OCI-LY3 (cell line): Measurements from ENCODE around the gene ROR1.

ENCODE experiments used
- EZH2phosphoT487 ChIP-seq: fragments of 200-600 bp; shearing (Covaris generic); IDR thresholded peaks from 2 replicates; pipeline ENCODE4 v1.6.1; 2018; ENCODE audit warnings: antibody characterized with exemption, mixed run types, low read depth
- TF ChIP-seq, protein P1 (sequence below): fragments of 200-600, 300-600 bp; sonication (generic); IDR thresholded peaks from 2 replicates; pipeline ENCODE4 v1.5.1; 2014; ENCODE audit warnings: antibody characterized with exemption, low read length, low read depth

DNA sequence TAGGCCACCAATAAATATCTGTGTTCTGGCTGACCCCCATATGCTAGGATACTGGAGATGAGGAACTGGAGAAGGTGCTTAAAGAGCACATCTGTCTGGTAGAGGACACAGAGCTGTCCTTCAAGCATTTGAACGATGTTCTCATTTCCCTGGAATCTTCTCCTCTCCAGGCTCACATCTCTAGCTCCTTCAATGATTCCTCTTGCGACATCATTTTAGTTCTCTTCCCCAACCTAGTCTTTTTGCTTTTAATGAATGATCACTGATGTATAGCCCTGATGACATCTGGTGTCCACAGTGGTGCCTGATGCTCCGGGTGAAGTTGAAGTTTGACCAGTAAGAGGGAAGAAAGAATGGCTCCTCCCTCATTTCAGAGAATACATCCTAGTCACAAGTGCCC, 348.8 kb downstream of the ROR1 start:
- TF ChIP-seq, protein P1, sequence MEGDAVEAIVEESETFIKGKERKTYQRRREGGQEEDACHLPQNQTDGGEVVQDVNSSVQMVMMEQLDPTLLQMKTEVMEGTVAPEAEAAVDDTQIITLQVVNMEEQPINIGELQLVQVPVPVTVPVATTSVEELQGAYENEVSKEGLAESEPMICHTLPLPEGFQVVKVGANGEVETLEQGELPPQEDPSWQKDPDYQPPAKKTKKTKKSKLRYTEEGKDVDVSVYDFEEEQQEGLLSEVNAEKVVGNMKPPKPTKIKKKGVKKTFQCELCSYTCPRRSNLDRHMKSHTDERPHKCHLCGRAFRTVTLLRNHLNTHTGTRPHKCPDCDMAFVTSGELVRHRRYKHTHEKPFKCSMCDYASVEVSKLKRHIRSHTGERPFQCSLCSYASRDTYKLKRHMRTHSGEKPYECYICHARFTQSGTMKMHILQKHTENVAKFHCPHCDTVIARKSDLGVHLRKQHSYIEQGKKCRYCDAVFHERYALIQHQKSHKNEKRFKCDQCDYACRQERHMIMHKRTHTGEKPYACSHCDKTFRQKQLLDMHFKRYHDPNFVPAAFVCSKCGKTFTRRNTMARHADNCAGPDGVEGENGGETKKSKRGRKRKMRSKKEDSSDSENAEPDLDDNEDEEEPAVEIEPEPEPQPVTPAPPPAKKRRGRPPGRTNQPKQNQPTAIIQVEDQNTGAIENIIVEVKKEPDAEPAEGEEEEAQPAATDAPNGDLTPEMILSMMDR, result no peak
- TF ChIP-seq EZH2phosphoT487, result no peak
